ENCODE results near the gene MACROH2A1. TPM values are rescaled to one million over a fixed set of nuclear protein-coding genes. Genes with fewer than 3 reads are reported as not detected.

Gene MACROH2A1
- total and polyA plus RNA-seq, 2 of the 4 experiments (the other 2 are of a cell fraction), result 122 to 126 TPM

DNA sequence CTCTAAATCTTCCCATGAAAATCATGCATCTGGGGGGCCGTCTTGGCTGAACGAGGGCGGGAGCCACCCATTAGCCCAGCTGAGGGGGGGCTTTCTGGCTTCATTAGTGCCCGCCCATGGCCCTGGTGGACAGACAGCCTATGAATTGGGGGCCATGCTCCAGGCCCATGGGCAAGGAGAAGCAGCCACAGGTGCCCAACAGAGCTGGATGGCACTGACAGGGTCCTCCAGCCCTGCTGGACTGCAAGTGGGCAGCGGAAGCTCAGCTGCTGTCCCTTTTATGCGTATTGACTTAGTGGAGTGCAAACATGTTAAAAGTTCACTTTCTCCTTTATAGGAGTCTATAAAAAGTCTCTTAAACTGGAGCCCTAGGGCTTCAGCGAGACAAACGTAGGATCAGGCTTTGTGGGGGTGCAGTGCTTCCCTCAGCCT, 75.3 kb downstream of the MACROH2A1 start:
- no peak overlapping the region for H3K56ac ChIP-seq (ENCODE audit: extremely low read depth, insufficient read depth, low read length)
- H3K79me1 ChIP-seq (ENCODE audit: low read depth in 1 of 2, low read length in 2 of 2), result no peaks in the 10 kb centered on the region
- no peaks in the 10 kb centered on the region for H3K36me3 ChIP-seq (ENCODE audit: control insufficient read depth, insufficient read depth, low read length)
- no peaks in the 10 kb centered on the region for H3K4me1 ChIP-seq (ENCODE audit: control insufficient read depth, insufficient read depth, low read length)
- no peaks in the 10 kb centered on the region for H4K20me1 ChIP-seq (ENCODE audit: insufficient read depth, low read length)
- no peak overlapping the region for H2AFZ ChIP-seq (replicated peaks; ENCODE audit: low read length, poor library complexity)
- ATAC-seq (ENCODE audit: low read depth) (no peak), DNase-seq (no peak)
- POLR2A ChIA-PET (ENCODE audit: unreplicated experiment), result no interaction called here
- H3K27me3 ChIP-seq (ENCODE audit: control insufficient read depth, insufficient read depth, low read length), result no peaks in the 10 kb centered on the region
- 100% methylated on average over 1 of the region's 8 CpGs; no CpG with 5 or more reads in 1 of the 2 experiments for WGBS, 2 experiments (ENCODE audit: extremely low coverage in 2 of 2, insufficient read length in 1 of 2)
- H2BK5ac ChIP-seq (ENCODE audit: low read depth, low read length, poor library complexity, severe bottlenecking), result no peak overlapping the region
- peak overlapping the region; percentile 10 for H2AK9ac ChIP-seq (replicated peaks; ENCODE audit: low read depth, low read length, poor library complexity)
- no peaks in the 10 kb centered on the region for H3K9me3 ChIP-seq (ENCODE audit: control insufficient read depth, insufficient read depth, low read length)
- CTCF ChIA-PET, result interaction anchor here (1.1 kb wide), 1 partner anchor 143 kb away, joined by 4 read pairs; no protein-coding TSS in a partner anchor
- no peak overlapping the region for H3K9ac ChIP-seq (ENCODE audit: low read depth, low read length)
- H3K4me3 ChIP-seq (ENCODE audit: insufficient read depth, low read depth, low read length), result no peak overlapping the region
- peaks cover 10% of the 10 kb centered on the region; the same call in 1 of the 2 replicates for H3K9me1 ChIP-seq (ENCODE audit: insufficient read depth, low read length)
- in situ Hi-C loops (cut with MboI; ENCODE audit: low sequenced_read_pairs), result no loop called here
- H4K8ac ChIP-seq (ENCODE audit: low read depth in 2 of 2, low read length in 2 of 2), result no peak overlapping the region
- no peak overlapping the region for H2BK15ac ChIP-seq (ENCODE audit: low read depth, low read length)
- H3K14ac ChIP-seq (replicated peaks; ENCODE audit: low read depth, low read length), result no peak overlapping the region
- no peak overlapping the region for H3K18ac ChIP-seq (ENCODE audit: low read depth, low read length)
- no peak overlapping the region for H2BK120ac ChIP-seq (ENCODE audit: low read depth, low read length)
- TF ChIP-seq FOS (IDR thresholded peaks at IDR 0.05; ENCODE audit: low read depth, low read length) (no peak), RAD21 (IDR thresholded peaks at IDR 0.05; ENCODE audit: low read length) (no peak), MAZ (IDR thresholded peaks at IDR 0.05; ENCODE audit: borderline replicate concordance, low read depth, low read length) (no peak), RCOR1 (IDR thresholded peaks at IDR 0.05; ENCODE audit: insufficient replicate concordance, low read length) (no peak), RFX5 (IDR thresholded peaks at IDR 0.05; ENCODE audit: low read depth, low read length) (no peak), NFE2L2 (IDR thresholded peaks at IDR 0.05; ENCODE audit: low read depth, low read length) (no peak), POLR2A (IDR thresholded peaks at IDR 0.05; ENCODE audit: low read depth, low read length) (no peak), BHLHE40 (IDR thresholded peaks at IDR 0.05; ENCODE audit: low read depth, low read length) (no peak), MAFK (IDR thresholded peaks at IDR 0.05; ENCODE audit: low read depth, low read length) (no peak), CHD1 (IDR thresholded peaks at IDR 0.05; ENCODE audit: low read depth, low read length) (no peak), SMC3 (IDR thresholded peaks at IDR 0.05; ENCODE audit: low read depth, low read length) (no peak), MXI1 (IDR thresholded peaks at IDR 0.05; ENCODE audit: borderline replicate concordance, low read depth, low read length) (no peak), CEBPB (IDR thresholded peaks at IDR 0.05; ENCODE audit: low read depth, low read length) (no peak)
- TF ChIP-seq, protein P1, sequence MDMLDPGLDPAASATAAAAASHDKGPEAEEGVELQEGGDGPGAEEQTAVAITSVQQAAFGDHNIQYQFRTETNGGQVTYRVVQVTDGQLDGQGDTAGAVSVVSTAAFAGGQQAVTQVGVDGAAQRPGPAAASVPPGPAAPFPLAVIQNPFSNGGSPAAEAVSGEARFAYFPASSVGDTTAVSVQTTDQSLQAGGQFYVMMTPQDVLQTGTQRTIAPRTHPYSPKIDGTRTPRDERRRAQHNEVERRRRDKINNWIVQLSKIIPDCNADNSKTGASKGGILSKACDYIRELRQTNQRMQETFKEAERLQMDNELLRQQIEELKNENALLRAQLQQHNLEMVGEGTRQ (IDR thresholded peaks at IDR 0.05; ENCODE audit: low read depth, low read length), result no peak
- TF ChIP-seq, protein P2, sequence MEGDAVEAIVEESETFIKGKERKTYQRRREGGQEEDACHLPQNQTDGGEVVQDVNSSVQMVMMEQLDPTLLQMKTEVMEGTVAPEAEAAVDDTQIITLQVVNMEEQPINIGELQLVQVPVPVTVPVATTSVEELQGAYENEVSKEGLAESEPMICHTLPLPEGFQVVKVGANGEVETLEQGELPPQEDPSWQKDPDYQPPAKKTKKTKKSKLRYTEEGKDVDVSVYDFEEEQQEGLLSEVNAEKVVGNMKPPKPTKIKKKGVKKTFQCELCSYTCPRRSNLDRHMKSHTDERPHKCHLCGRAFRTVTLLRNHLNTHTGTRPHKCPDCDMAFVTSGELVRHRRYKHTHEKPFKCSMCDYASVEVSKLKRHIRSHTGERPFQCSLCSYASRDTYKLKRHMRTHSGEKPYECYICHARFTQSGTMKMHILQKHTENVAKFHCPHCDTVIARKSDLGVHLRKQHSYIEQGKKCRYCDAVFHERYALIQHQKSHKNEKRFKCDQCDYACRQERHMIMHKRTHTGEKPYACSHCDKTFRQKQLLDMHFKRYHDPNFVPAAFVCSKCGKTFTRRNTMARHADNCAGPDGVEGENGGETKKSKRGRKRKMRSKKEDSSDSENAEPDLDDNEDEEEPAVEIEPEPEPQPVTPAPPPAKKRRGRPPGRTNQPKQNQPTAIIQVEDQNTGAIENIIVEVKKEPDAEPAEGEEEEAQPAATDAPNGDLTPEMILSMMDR (conservative IDR thresholded peaks at IDR 0.05; ENCODE audit: low read depth, low read length), result no peak
- TF ChIP-seq, protein P3, sequence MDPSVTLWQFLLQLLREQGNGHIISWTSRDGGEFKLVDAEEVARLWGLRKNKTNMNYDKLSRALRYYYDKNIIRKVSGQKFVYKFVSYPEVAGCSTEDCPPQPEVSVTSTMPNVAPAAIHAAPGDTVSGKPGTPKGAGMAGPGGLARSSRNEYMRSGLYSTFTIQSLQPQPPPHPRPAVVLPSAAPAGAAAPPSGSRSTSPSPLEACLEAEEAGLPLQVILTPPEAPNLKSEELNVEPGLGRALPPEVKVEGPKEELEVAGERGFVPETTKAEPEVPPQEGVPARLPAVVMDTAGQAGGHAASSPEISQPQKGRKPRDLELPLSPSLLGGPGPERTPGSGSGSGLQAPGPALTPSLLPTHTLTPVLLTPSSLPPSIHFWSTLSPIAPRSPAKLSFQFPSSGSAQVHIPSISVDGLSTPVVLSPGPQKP (IDR thresholded peaks at IDR 0.05; ENCODE audit: borderline replicate concordance, low read depth, low read length), result no peak
- dilution Hi-C loops (cut with HindIII; ENCODE audit: low sequenced_read_pairs, unreplicated experiment), result no loop called here
- H4K91ac ChIP-seq (ENCODE audit: insufficient read depth, low read depth, low read length), result no peak overlapping the region
- H3K23ac ChIP-seq (ENCODE audit: low read depth, low read length), result no peak overlapping the region
- H2BK20ac ChIP-seq (ENCODE audit: low read depth, low read length), result no peak overlapping the region
- BruUV-seq (replicated peaks), result no TSS peak
- H2AK5ac ChIP-seq (ENCODE audit: low read depth, low read length), result 0 out of 2 replicates have a peak overlapping the region, but pooled peaks have one; percentile 45
- intact Hi-C loops (cut with micrococcal nuclease), result no loop called here
- no peak overlapping the region for H3K27ac ChIP-seq (ENCODE audit: insufficient read depth, low read length)
- no peak overlapping the region for H3K4me2 ChIP-seq (ENCODE audit: low read depth, low read length)
- no peak overlapping the region for H4K5ac ChIP-seq (ENCODE audit: low read depth, low read length)
- no peak overlapping the region; the same call in 1 of the 2 replicates for H3K4ac ChIP-seq (ENCODE audit: low read depth, low read length)

Measured in IMR-90 (cell line).